ENCODE measurements around the gene SNX21.

DNA sequence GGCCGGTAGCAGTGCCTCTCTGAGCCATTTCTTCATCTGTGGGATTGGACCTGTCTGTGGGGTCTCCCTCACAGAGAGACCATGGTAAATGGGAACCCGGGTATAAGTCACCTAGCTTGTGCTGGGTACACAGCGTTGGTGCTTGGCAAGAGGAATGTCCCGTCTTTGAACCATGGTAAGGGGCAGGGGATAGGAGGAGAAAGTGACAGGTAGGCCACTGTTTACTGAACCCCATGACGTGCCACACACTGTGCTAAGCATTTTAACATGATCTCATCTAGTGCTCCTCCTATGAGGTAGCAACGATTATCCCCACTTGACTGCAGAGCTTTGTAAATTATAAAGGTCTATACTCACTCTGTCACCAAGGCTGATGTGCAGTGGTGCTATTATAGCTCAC lies 5.9 kb upstream of the SNX21 start:
- TF ChIP-seq EZH2 (IDR thresholded peaks at IDR 0.05; ENCODE audit: borderline replicate concordance, insufficient read depth, low read depth, low read length, poor library complexity, severe bottlenecking) = no peak
- no peak for TF ChIP-seq CTCF (IDR thresholded peaks at IDR 0.05)
